ENCODE measurements around the gene C10orf90. TPM values are rescaled to one million over a fixed set of nuclear protein-coding genes. Genes with fewer than 3 reads are reported as not detected.

The C10orf90 gene
- total and polyA plus RNA-seq, 2 of the 8 experiments (the other 6 are each of a cell fraction or from before 2014, with no cell fraction given) = 0.21 TPM; not detected in 1

DNA sequence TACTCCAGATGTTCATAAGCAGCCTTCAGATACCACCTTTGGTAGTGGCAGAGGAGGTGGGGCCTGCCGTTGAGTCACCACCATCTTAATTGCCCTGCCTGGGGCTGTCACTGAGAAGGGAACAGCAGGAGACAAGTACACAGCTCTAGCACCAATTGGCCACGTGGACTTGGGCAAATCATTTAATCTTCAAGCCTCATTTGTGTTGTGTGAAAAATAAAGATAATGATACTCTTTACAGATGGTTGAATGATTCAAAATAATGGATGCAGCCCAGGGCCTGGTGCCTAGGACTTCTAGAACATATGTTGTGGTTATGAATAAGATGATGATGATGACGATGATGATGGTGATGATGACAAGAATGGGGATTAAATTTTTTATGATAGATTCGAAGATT lies 170.3 kb downstream of the C10orf90 start:
- Histone ChIP-seq H2AFZ (ENCODE audit: low read length) (no peak overlapping the region), H3K79me2 (ENCODE audit: control insufficient read depth in 1 of 2, insufficient read depth in 2 of 2, low read length in 2 of 2) (no peaks in the 10 kb centered on the region), H3K14ac (ENCODE audit: insufficient read length) (no peak overlapping the region), H2BK15ac (ENCODE audit: low read length) (no peak overlapping the region), H3K18ac (ENCODE audit: extremely low read depth, low read length) (no peak overlapping the region), H3K23ac (ENCODE audit: insufficient read length) (no peak overlapping the region), H3K56ac (replicated peaks; ENCODE audit: insufficient read length, low read depth, low read length) (no peak overlapping the region), H3K27me3 (replicated peaks in 1 of 4; ENCODE audit: control insufficient read depth in 3 of 4, extremely low read depth in 1 of 4, insufficient read depth in 3 of 4, low read length in 3 of 4) (no peaks in the 10 kb centered on the region), H2BK12ac (ENCODE audit: low read depth, low read length) (no peak overlapping the region), H3K4me3 (ENCODE audit: extremely low read depth in 1 of 4, insufficient read depth in 2 of 4, low read depth in 3 of 4, low read length in 4 of 4) (no peak overlapping the region), H3K9me3 (ENCODE audit: insufficient read depth in 2 of 2, low read depth in 1 of 2, low read length in 1 of 2) (no peaks in the 10 kb centered on the region), H3K4me2 (ENCODE audit: insufficient read depth in 1 of 2, low read depth in 2 of 2, low read length in 2 of 2) (no peak overlapping the region), H2BK20ac (ENCODE audit: low read length) (no peak overlapping the region), H2AK5ac (ENCODE audit: low read depth, low read length) (no peak overlapping the region), H4K5ac (ENCODE audit: insufficient read length, low read depth, low read length) (no peak overlapping the region), H3K4me1 (replicated peaks in 1 of 4; ENCODE audit: control insufficient read depth in 3 of 4, insufficient read depth in 4 of 4, low read length in 3 of 4) (no peaks in the 10 kb centered on the region), H2BK5ac (ENCODE audit: low read depth, low read length) (no peak overlapping the region), H4K91ac (replicated peaks; ENCODE audit: insufficient read length, low read length) (no peak overlapping the region), H2BK120ac (replicated peaks; ENCODE audit: low read depth, low read length) (no peak overlapping the region), H3K36me3 (ENCODE audit: control insufficient read depth in 2 of 4, insufficient read depth in 4 of 4, low read length in 3 of 4) (no peaks in the 10 kb centered on the region), H3K9ac (replicated peaks in 1 of 4; ENCODE audit: extremely low read depth in 1 of 4, low read depth in 3 of 4, low read length in 3 of 4) (no peak overlapping the region), H3K79me1 (ENCODE audit: low read depth, low read length) (no peaks in the 10 kb centered on the region), H3K23me2 (ENCODE audit: low read depth, low read length) (peaks cover 3% of the 10 kb centered on the region; the same call in 1 of the 2 replicates), H4K8ac (ENCODE audit: extremely low read depth, insufficient read depth, low read length) (no peak overlapping the region), H3K4ac (replicated peaks; ENCODE audit: insufficient read length, low read depth, low read length) (no peak overlapping the region), H4K20me1 (replicated peaks in 1 of 2; ENCODE audit: control insufficient read depth in 1 of 2, insufficient read depth in 2 of 2, low read length in 2 of 2) (no peaks in the 10 kb centered on the region), H3K27ac (ENCODE audit: low read depth, low read length) (no peak overlapping the region)
- POLR2A ChIA-PET (ENCODE audit: partially characterized antibody) = no interaction called here
- FAIRE-seq (no peak), DNase-seq (ENCODE audit: low read depth in 1 of 2, low spot score in 2 of 2) (no peak)
- CTCF ChIA-PET (ENCODE audit: partially characterized antibody) = no interaction called here
- 88 to 100% methylated on average over 1 to 4 of the region's 4 CpGs for WGBS, 2 experiments (ENCODE audit: extremely low coverage in 1 of 2, insufficient coverage in 1 of 2, insufficient read length in 1 of 2, insufficient replicate concordance in 2 of 2, low coverage in 1 of 2, low lambda C conversion rate in 2 of 2, missing lambda C conversion rate in 1 of 2)
- TF ChIP-seq ZNF274 (IDR thresholded peaks at IDR 0.05; ENCODE audit: borderline replicate concordance, extremely low read depth, low read length) (no peak), KDM4A (IDR thresholded peaks at IDR 0.05; ENCODE audit: low read depth, low read length, severe bottlenecking) (no peak), KDM1A (IDR thresholded peaks at IDR 0.05; ENCODE audit: borderline replicate concordance, low read length) (no peak), SIN3A (conservative IDR thresholded peaks at IDR 0.05 in 1 of 2, IDR thresholded peaks at IDR 0.05 in 1 of 2; ENCODE audit: low read depth in 1 of 2, low read length in 2 of 2) (no peak), TAF7 (optimal IDR thresholded peaks at IDR 0.05; ENCODE audit: borderline replicate concordance, low read depth, low read length) (no peak), CTBP2 (IDR thresholded peaks at IDR 0.05; ENCODE audit: borderline replicate concordance, insufficient read depth, insufficient read length, low read length) (no peak)

Data from H1 (cell line).